Measurements from ENCODE around the gene SLCO6A1. TPM values are rescaled to one million over a fixed set of nuclear protein-coding genes. Genes with fewer than 3 reads are reported as not detected.
A peak's percentile ranks its signal among the peaks of the same experiment; 100 is the strongest.

SLCO6A1 gene
- not detected in 2 replicates for total RNA-seq (2014; rRNA removed; shearing (Covaris generic))

DNA sequence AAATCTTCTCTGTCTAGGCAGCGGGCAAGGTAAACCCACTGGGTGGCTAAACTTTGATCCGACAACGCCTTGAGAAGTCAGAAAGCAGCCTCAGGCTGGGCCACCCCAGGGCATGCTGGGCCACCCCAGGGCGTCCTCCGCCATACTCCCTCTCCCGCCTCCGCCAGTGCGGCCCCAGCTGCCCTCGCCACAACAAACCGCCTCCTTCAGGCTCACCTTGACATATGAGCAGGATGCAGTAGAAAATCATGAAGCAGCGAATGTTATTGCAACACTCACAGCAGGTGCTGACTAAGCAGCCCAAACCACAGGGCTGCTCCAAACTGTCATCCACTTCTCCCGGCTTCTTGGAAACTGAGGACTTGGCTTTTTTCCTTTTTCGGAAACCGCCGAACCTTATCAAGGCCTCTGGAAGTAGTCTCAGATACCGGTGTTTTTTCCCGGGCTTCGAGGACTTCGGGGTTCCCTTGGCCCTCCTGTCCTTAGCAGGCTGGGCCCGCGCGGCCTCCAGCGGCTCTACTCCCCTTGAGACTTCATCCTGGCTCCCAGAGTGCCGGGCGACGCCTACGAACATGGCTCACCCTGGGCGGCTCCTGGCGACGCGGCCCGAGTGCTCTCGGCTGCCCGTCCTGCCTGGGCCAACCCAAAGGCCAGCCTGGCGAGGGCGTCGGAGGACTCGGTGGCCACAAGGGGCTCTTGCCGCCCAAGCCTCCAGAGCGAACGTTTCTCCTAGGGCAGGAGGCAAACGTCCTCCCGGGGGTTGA is at the start of gene SLCO6A1:
Gene SLCO6A1, minus strand, starts transcription at position 731 of the 764 bp plus-strand sequence. Its CDS starts 157 bp downstream, at position 574.
- no peak within 1 kb of the TSS for H3K4me3 ChIP-seq
- H3K27me3 ChIP-seq, result no peaks in the 10 kb centered on the region
- no peaks in the 10 kb centered on the region; the same call in 1 of the 2 replicates for H3K4me1 ChIP-seq
- no peak within 1 kb of the TSS for H3K27ac ChIP-seq
- H3K9me3 ChIP-seq (replicated peaks), result no peaks in the 10 kb centered on the region
- DNase-seq, result no peak
- no peaks in the 10 kb centered on the region for H3K36me3 ChIP-seq

GRCh38 chr5:102547141-102548035 is 48.6 kb upstream of the SLCO6A1 start:
- H3K4me3 ChIP-seq, result no peak overlapping the region
- no peak for DNase-seq
- H3K27me3 ChIP-seq, result no peaks in the 10 kb centered on the region
- H3K4me1 ChIP-seq, result no peaks in the 10 kb centered on the region
- no peaks in the 10 kb centered on the region for H3K9me3 ChIP-seq (replicated peaks)
- H3K36me3 ChIP-seq, result no peaks in the 10 kb centered on the region
- no peak overlapping the region for H3K27ac ChIP-seq

DNA sequence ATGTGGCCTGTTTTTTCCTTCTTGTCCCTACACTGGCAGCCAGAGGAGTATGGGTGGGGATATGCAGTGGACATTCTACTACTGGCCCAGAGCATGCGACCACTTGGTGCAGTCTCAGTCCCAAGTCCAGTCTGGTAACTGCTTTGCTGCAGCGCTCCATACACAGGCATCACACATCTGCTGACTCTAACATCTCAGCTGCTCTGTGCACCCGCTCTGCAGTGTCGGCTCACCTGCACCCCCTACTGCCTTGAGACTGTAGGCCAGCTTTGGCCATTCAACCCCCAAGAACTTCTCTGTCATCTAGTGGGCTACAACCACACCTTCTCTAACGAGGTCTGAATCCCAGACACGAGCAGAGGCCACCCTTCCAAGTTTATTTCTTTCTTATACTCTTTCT is 46.4 kb upstream of the SLCO6A1 start:
- Histone ChIP-seq H3K9me3 (replicated peaks) (no peaks in the 10 kb centered on the region), H3K36me3 (no peaks in the 10 kb centered on the region), H3K27ac (no peak overlapping the region), H3K4me1 (no peaks in the 10 kb centered on the region), H3K4me3 (no peak overlapping the region), H3K27me3 (no peaks in the 10 kb centered on the region)
- peak; percentile 21 to 45 for DNase-seq

DNA sequence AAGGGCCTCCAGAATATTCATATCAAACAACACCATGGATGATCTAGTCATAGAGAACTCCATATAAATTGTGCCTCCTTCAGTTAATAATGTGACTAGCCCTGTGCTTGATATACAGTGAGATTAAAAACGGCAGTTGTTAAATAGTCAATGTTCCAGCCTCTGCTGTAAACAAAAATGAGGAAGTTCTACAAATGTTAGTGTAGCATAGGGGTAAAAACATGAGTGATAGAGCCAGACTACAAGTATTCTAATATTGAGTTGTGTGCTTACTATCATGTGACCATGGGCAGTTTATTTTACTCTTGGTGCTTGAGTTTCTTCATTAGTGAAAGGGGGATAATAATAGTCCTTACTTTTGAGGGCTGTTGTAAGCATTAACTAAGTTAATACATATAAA is 43.3 kb upstream of the SLCO6A1 start:
- no peaks in the 10 kb centered on the region for H3K4me1 ChIP-seq
- no peak overlapping the region for H3K4me3 ChIP-seq
- H3K36me3 ChIP-seq, result no peaks in the 10 kb centered on the region
- no peak for DNase-seq
- no peaks in the 10 kb centered on the region for H3K9me3 ChIP-seq (replicated peaks)
- H3K27me3 ChIP-seq, result no peaks in the 10 kb centered on the region
- H3K27ac ChIP-seq, result no peak overlapping the region

GRCh38 chr5:102539996-102540728 is 41.4 kb upstream of the SLCO6A1 start:
- H3K27me3 ChIP-seq, result no peaks in the 10 kb centered on the region
- no peak for DNase-seq
- no peak overlapping the region for H3K4me3 ChIP-seq
- no peaks in the 10 kb centered on the region for H3K4me1 ChIP-seq
- H3K9me3 ChIP-seq (replicated peaks), result no peaks in the 10 kb centered on the region
- no peak overlapping the region for H3K27ac ChIP-seq
- H3K36me3 ChIP-seq, result no peaks in the 10 kb centered on the region

- peak in 1 of 2 experiments; percentile 19 for DNase-seq
- no peak overlapping the region for H3K4me3 ChIP-seq
These were observed 40.8 kb upstream of the SLCO6A1 start for GRCh38 chr5:102539562-102539961.

DNA sequence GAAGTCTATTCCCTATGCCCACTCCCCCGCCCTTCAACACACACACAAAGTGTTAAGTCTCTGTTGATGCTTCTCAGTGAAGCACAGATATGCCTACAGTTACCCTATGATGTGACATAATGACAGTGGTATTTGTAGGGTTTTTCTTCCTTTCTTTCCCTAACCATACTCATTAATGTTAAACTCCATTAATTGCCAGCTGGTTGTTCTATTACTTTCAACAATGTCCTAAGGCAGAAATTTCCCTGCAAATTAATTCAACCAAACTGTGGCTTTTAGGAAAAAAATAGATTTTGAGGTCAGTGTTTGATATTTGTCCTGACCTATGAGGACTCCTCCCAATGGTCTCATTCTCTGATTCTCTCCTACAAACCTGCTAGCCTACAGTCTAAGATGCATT is 38.2 kb upstream of the SLCO6A1 start:
- H3K27me3 ChIP-seq, result no peaks in the 10 kb centered on the region
- no peaks in the 10 kb centered on the region for H3K36me3 ChIP-seq
- no peak overlapping the region for H3K27ac ChIP-seq
- no peak for DNase-seq
- no peak overlapping the region for H3K4me3 ChIP-seq
- H3K4me1 ChIP-seq, result no peaks in the 10 kb centered on the region
- no peaks in the 10 kb centered on the region; the same call in 1 of the 2 replicates for H3K9me3 ChIP-seq (replicated peaks)

More at GRCh38 chr5:102539562-102539961, 40.8 kb upstream of the SLCO6A1 start:
- Histone ChIP-seq H3K4me1 (no peaks in the 10 kb centered on the region), H3K9me3 (replicated peaks) (no peaks in the 10 kb centered on the region), H3K36me3 (no peaks in the 10 kb centered on the region), H3K27me3 (no peaks in the 10 kb centered on the region), H3K27ac (no peak overlapping the region)

DNA sequence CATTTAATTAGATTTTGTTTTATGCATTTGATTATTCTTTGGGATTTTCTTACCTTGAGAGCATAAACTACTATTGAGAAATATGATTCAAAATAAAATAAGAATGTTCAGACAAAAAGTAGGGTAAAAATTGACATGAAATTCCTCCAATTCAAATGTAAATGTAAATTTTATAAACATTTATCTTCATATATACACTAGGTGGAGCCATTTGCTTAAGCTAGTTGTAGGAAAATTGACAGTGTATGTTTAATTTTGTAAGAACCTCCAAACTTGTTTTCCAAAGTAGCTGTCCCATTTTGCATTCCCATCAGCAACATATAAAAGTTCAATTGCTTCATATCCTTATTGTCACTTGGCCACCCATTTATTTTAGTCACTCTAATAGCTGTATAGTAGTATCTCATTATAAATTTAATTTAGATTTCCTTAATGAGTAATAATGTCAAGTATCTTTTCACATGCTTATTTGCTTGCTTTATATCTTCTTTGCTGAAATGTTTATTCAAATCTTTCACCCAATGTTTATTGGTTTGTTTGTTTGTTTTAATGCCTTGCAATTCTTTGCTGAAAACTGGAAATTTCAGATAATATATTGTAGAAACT is 37.6 kb upstream of the SLCO6A1 start:
- DNase-seq, result peak in 1 of 2 experiments; percentile 9

DNA sequence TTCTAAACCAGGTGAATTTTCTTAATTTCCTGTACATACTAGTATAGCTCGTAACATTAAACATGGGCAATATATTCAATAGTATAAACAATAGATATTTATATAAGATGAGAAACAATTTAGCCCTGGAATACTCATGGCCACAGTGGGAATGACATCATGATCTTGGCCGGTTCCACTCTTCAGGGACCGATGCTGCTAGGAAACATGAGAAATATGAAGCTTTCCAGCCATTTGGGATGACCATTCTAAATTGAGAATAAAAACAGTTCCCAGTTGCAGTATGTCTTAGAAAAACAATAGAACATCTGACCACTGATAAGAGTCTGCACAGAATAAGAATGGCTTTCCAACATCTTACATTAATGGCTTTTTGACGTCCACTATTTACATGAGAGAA is 33.3 kb upstream of the SLCO6A1 start:
- DNase-seq, result no peak
- H3K4me3 ChIP-seq, result no peak overlapping the region
- no peaks in the 10 kb centered on the region for H3K4me1 ChIP-seq
- no peaks in the 10 kb centered on the region; the same call in 1 of the 2 replicates for H3K9me3 ChIP-seq (replicated peaks)
- no peaks in the 10 kb centered on the region for H3K36me3 ChIP-seq
- H3K27me3 ChIP-seq, result no peaks in the 10 kb centered on the region
- H3K27ac ChIP-seq, result no peak overlapping the region

More for the DNA sequence above, 37.6 kb upstream of the SLCO6A1 start:
- no peak overlapping the region for H3K27ac ChIP-seq
- no peak overlapping the region for H3K4me3 ChIP-seq
- no peaks in the 10 kb centered on the region for H3K4me1 ChIP-seq
- H3K9me3 ChIP-seq (replicated peaks), result no peaks in the 10 kb centered on the region; the same call in 1 of the 2 replicates
- H3K36me3 ChIP-seq, result no peaks in the 10 kb centered on the region
- H3K27me3 ChIP-seq, result no peaks in the 10 kb centered on the region

- no peak overlapping the region for H3K27ac ChIP-seq
- no peaks in the 10 kb centered on the region for H3K27me3 ChIP-seq
- no peak overlapping the region for H3K4me3 ChIP-seq
- no peaks in the 10 kb centered on the region; the same call in 1 of the 2 replicates for H3K9me3 ChIP-seq (replicated peaks)
- no peak for DNase-seq
- no peaks in the 10 kb centered on the region for H3K36me3 ChIP-seq
- H3K4me1 ChIP-seq, result no peaks in the 10 kb centered on the region
These were observed 32.7 kb upstream of the SLCO6A1 start for GRCh38 chr5:102531506-102531905.

- H3K27ac ChIP-seq, result no peak overlapping the region
- DNase-seq, result no peak
- no peaks in the 10 kb centered on the region for H3K27me3 ChIP-seq
- no peak overlapping the region for H3K4me3 ChIP-seq
- no peaks in the 10 kb centered on the region for H3K4me1 ChIP-seq
- H3K36me3 ChIP-seq, result no peaks in the 10 kb centered on the region
- no peaks in the 10 kb centered on the region; the same call in 1 of the 2 replicates for H3K9me3 ChIP-seq (replicated peaks)
These were observed 30.6 kb upstream of the SLCO6A1 start for GRCh38 chr5:102529447-102529846.

DNA sequence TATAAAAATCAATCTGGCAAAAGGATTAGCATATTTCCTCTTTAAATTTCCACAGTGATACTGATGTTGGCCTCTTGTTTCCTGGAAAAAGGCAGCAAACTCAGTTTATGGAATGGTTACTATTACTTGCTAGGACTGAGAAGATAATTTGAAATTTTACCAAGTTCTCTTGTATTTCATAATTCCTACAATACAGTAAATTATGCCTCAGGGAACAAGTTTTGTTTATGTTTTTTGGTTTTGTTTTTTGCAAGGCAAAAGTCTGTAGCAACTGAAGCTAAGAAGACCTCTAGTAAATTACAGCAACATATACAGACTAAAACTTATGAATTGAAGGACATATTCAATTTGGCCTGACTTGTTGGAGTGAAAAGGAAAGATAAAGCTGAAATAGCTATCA is 30.2 kb upstream of the SLCO6A1 start:
- no peak for DNase-seq
- no peaks in the 10 kb centered on the region for H3K27me3 ChIP-seq
- no peak overlapping the region for H3K4me3 ChIP-seq
- no peak overlapping the region for H3K27ac ChIP-seq
- no peaks in the 10 kb centered on the region; the same call in 1 of the 2 replicates for H3K9me3 ChIP-seq (replicated peaks)
- H3K4me1 ChIP-seq, result no peaks in the 10 kb centered on the region
- no peaks in the 10 kb centered on the region for H3K36me3 ChIP-seq

- Histone ChIP-seq H3K27ac (no peak overlapping the region), H3K9me3 (replicated peaks) (no peaks in the 10 kb centered on the region; the same call in 1 of the 2 replicates), H3K36me3 (no peaks in the 10 kb centered on the region), H3K4me3 (no peak overlapping the region), H3K4me1 (no peaks in the 10 kb centered on the region), H3K27me3 (no peaks in the 10 kb centered on the region)
- DNase-seq, result no peak
These were observed 29.8 kb upstream of the SLCO6A1 start for GRCh38 chr5:102528600-102528999.

DNA sequence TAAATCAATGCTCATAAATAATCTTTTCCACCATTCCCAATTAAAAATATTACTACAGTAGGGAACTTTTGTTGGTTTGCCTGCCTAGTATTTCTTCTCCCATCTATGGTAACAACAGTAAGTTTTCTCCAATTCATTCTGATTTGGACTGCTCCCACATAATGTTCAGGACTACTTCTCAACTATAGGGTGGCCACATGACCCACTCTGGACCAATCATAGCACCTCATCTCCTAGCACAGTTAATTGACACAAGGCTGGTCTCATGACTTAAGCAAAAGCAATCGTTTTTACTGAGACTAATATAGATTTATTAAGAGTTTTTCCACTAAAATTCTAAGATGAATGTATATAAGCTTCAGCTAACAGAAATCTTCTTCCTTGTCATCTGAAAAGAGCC is 28.7 kb upstream of the SLCO6A1 start:
- Histone ChIP-seq H3K27ac (no peak overlapping the region), H3K9me3 (replicated peaks) (no peaks in the 10 kb centered on the region; the same call in 1 of the 2 replicates), H3K36me3 (no peaks in the 10 kb centered on the region), H3K4me1 (no peaks in the 10 kb centered on the region), H3K4me3 (no peak overlapping the region), H3K27me3 (no peaks in the 10 kb centered on the region)
- DNase-seq, result no peak

All from SJCRH30 (cell line).